Posterior cingulate gyrus (tissue), 11 donors: ENCODE results near the gene CACUL1.
"Not testable (repeated sequence)": the region's sequence is repeated elsewhere in the genome, so short reads cannot be mapped to it uniquely, and the experiment has no call there.

Experiments used
- DNase-seq, 10 donors: peaks; one replicate each; pipeline versions ENCODE4 v3.0.0 to v3.0.0-alpha.2; 2020 to 2021; ENCODE audit warnings: mixed read lengths in 3 of 10
- intact Hi-C: fragments of 100-400 bp; cut with DNase I; formaldehyde crosslinking; loops from one replicate; pipeline ENCODE4 v1.15.1; 2023

Gene CACUL1

GRCh38 chr10:118698421-118698820 is 56.3 kb downstream of the CACUL1 start:
- intact Hi-C loops: no loop called here
- no peak for DNase-seq

- no peak for DNase-seq
- intact Hi-C loops: no loop called here
These were observed 59.9 kb downstream of the CACUL1 start for GRCh38 chr10:118694848-118695247.

- intact Hi-C loops: no loop called here
- no peak for DNase-seq
These were observed 61.9 kb downstream of the CACUL1 start for GRCh38 chr10:118692872-118693271.

GRCh38 chr10:118689070-118689858 is 65.5 kb downstream of the CACUL1 start:
- intact Hi-C loops: no loop called here
- no peak for DNase-seq

GRCh38 chr10:118687472-118687871 is 67.3 kb downstream of the CACUL1 start:
- intact Hi-C loops: no loop called here
- no peak for DNase-seq

- DNase-seq: no peak
- intact Hi-C loops: no loop called here
These were observed 72.2 kb downstream of the CACUL1 start for GRCh38 chr10:118682533-118682932.

GRCh38 chr10:118680197-118680596 is 74.6 kb downstream of the CACUL1 start:
- DNase-seq: no peak
- intact Hi-C loops: no loop called here

- intact Hi-C loops: no loop called here
- DNase-seq: no peak
These were observed 80.4 kb downstream of the CACUL1 start for GRCh38 chr10:118674226-118674919.

GRCh38 chr10:118672766-118673715 is 81.7 kb downstream of the CACUL1 start:
- intact Hi-C loops: no loop called here
- peak in 4 of 10 donors; percentile 26 to 93 (median 45) for DNase-seq

GRCh38 chr10:118672153-118672552 is 82.6 kb downstream of the CACUL1 start:
- intact Hi-C loops: no loop called here
- no peak for DNase-seq

- intact Hi-C loops: not testable (repeated sequence)
These were observed 83.5 kb downstream of the CACUL1 start for GRCh38 chr10:118671221-118671620.

GRCh38 chr10:118670472-118671124 is 84.2 kb downstream of the CACUL1 start:
- intact Hi-C loops: no loop called here

More at GRCh38 chr10:118671221-118671620, 83.5 kb downstream of the CACUL1 start:
- DNase-seq: not testable (repeated sequence)

GRCh38 chr10:118669835-118670234 is 84.9 kb downstream of the CACUL1 start:
- no peak for DNase-seq
- intact Hi-C loops: no loop called here

More at GRCh38 chr10:118670472-118671124, 84.2 kb downstream of the CACUL1 start:
- peak in 2 of 10 donors; percentile 29 to 73 for DNase-seq

GRCh38 chr10:118669020-118669791 is 85.6 kb downstream of the CACUL1 start:
- intact Hi-C loops: no loop called here
- DNase-seq: peak in 9 of 10 donors; percentile 43 to 91 (median 50)

GRCh38 chr10:118668228-118668952 is 86.4 kb downstream of the CACUL1 start:
- DNase-seq: peak in 2 of 10 donors; percentile 79 to 87
- intact Hi-C loops: no loop called here

GRCh38 chr10:118667732-118668131 is 87.0 kb downstream of the CACUL1 start:
- intact Hi-C loops: no loop called here
- DNase-seq: no peak

GRCh38 chr10:118666350-118666749 is 88.4 kb downstream of the CACUL1 start:
- DNase-seq: no peak
- intact Hi-C loops: no loop called here

GRCh38 chr10:118664321-118664720 is 90.4 kb downstream of the CACUL1 start:
- intact Hi-C loops: no loop called here
- no peak for DNase-seq

GRCh38 chr10:118663176-118663575 is 91.6 kb downstream of the CACUL1 start:
- DNase-seq: no peak
- intact Hi-C loops: no loop called here
